ENCODE data around the gene KDM1B.

The KDM1B gene

GRCh38 chr6:18155150-18155863 is at the start of gene KDM1B:
Gene KDM1B, plus strand, starts transcription at chr6:18155422. Its CDS starts 4,474 bp downstream, at chr6:18159896.
- FAIRE-seq (peak; percentile 9), DNase-seq (ENCODE audit: low spot score) (peak; percentile 99)

GRCh38 chr6:18107061-18107460 is 48.2 kb upstream of the KDM1B start:
- DNase-seq (ENCODE audit: low spot score) (no peak), FAIRE-seq (no peak)

- FAIRE-seq = no peak
- no peak for DNase-seq (ENCODE audit: low spot score)
Observed at GRCh38 chr6:18110162-18110561, 45.1 kb upstream of the KDM1B start.

GRCh38 chr6:18115356-18115755 is 39.9 kb upstream of the KDM1B start:
- peak; percentile 33 for DNase-seq (ENCODE audit: low spot score)
- no peak for FAIRE-seq

GRCh38 chr6:18117136-18117535 is 38.1 kb upstream of the KDM1B start:
- no peak for FAIRE-seq

GRCh38 chr6:18118330-18118729 is 36.9 kb upstream of the KDM1B start:
- FAIRE-seq (no peak), DNase-seq (ENCODE audit: low spot score) (no peak)

More at GRCh38 chr6:18117136-18117535, 38.1 kb upstream of the KDM1B start:
- no peak for DNase-seq (ENCODE audit: low spot score)

- FAIRE-seq (no peak), DNase-seq (ENCODE audit: low spot score) (no peak)
Observed at GRCh38 chr6:18119236-18119635, 36.0 kb upstream of the KDM1B start.

GRCh38 chr6:18121580-18122127 is 33.6 kb upstream of the KDM1B start:
- no peak for FAIRE-seq
- DNase-seq (ENCODE audit: low spot score) = no peak

GRCh38 chr6:18122128-18123093 is 32.8 kb upstream of the KDM1B start, which contains the start of gene NHLRC1:
Gene NHLRC1, minus strand, starts transcription at chr6:18122677. Its CDS starts 71 bp downstream, at chr6:18122606.
- FAIRE-seq (peak; percentile 90), DNase-seq (ENCODE audit: low spot score) (peak; percentile 90)

GRCh38 chr6:18126121-18126520 is 29.1 kb upstream of the KDM1B start:
- DNase-seq (ENCODE audit: low spot score) = no peak

GRCh38 chr6:18132346-18132745 is 22.9 kb upstream of the KDM1B start:
- FAIRE-seq (no peak), DNase-seq (ENCODE audit: low spot score) (no peak)

More at GRCh38 chr6:18126121-18126520, 29.1 kb upstream of the KDM1B start:
- no peak for FAIRE-seq

GRCh38 chr6:18135171-18135570 is 20.1 kb upstream of the KDM1B start:
- FAIRE-seq (no peak), DNase-seq (ENCODE audit: low spot score) (no peak)

GRCh38 chr6:18136260-18136659 is 19.0 kb upstream of the KDM1B start:
- no peak for FAIRE-seq

GRCh38 chr6:18138906-18139305 is 16.3 kb upstream of the KDM1B start:
- FAIRE-seq = no peak

More at GRCh38 chr6:18136260-18136659, 19.0 kb upstream of the KDM1B start:
- DNase-seq (ENCODE audit: low spot score) = no peak

GRCh38 chr6:18139935-18140621 is 15.1 kb upstream of the KDM1B start:
- no peak for FAIRE-seq
- DNase-seq (ENCODE audit: low spot score) = no peak

More at GRCh38 chr6:18138906-18139305, 16.3 kb upstream of the KDM1B start:
- DNase-seq (ENCODE audit: low spot score) = no peak

GRCh38 chr6:18141805-18142590 is 13.2 kb upstream of the KDM1B start:
- DNase-seq (ENCODE audit: low spot score) (no peak), FAIRE-seq (no peak)

GRCh38 chr6:18142591-18142861 is 12.7 kb upstream of the KDM1B start:
- DNase-seq (ENCODE audit: low spot score) (no peak), FAIRE-seq (no peak)

- FAIRE-seq = no peak
Observed at GRCh38 chr6:18147160-18147559, 8.1 kb upstream of the KDM1B start.

GRCh38 chr6:18147616-18148015 is 7.6 kb upstream of the KDM1B start:
- no peak for DNase-seq (ENCODE audit: low spot score)
- no peak for FAIRE-seq

More at GRCh38 chr6:18147160-18147559, 8.1 kb upstream of the KDM1B start:
- DNase-seq (ENCODE audit: low spot score) = no peak

GRCh38 chr6:18148304-18149025 is 6.8 kb upstream of the KDM1B start:
- FAIRE-seq = no peak

More at GRCh38 chr6:18148304-18149025, 6.8 kb upstream of the KDM1B start:
- peak; percentile 51 for DNase-seq (ENCODE audit: low spot score)
